Measurements from ENCODE around the gene FMN2. TPM values are rescaled to one million over a fixed set of nuclear protein-coding genes. Genes with fewer than 3 reads are reported as not detected.

The FMN2 gene
- total RNA-seq, 1 experiment from 2014 or later = 5.3 TPM

DNA sequence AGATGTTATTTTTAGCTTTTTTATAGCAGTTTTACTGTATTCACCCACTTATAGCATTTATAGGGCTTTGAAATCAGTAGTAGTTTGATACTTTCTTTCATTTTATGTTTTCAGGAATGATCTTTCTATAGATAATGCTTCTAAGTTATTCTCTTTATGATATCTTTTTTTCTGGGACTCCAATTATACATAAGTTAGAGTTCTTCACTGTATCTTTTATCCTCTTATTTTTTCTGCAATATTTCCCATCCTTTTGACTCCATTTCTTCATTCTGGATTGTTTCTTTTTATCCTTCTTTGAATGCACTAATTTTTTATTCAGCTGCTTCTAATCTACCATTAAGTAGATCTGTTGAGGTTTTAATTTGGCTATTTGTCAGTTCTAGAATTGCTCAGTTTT, 73.1 kb downstream of the FMN2 start:
- no peaks in the 10 kb centered on the region for H3K27me3 Mint-ChIP-seq (ENCODE audit: insufficient read depth, unreplicated experiment)
- no peak for DNase-seq (ENCODE audit: unreplicated experiment)
- H3K9me3 Mint-ChIP-seq (ENCODE audit: unreplicated experiment) = peaks cover 28% of the 10 kb centered on the region
- no peak overlapping the region for H3K4me3 Mint-ChIP-seq (ENCODE audit: unreplicated experiment)
- no peak for TF ChIP-seq CTCF (IDR thresholded peaks at IDR 0.05; ENCODE audit: unreplicated experiment)
- ChIA-PET POLR2A (interaction anchor here (0.6 kb wide), 1 partner anchor 104 kb away, joined by 3 read pairs; no protein-coding TSS in a partner anchor), CTCF (interaction anchor here (0.6 to 14.8 kb wide), 4 partner anchors 14 to 136 kb away, joined by 3 to 157 read pairs (median 74); no protein-coding TSS in a partner anchor)
- H3K36me3 Mint-ChIP-seq (ENCODE audit: insufficient read depth, unreplicated experiment) = no peaks in the 10 kb centered on the region
- intact Hi-C loops (cut with micrococcal nuclease) = no loop called here
- no TSS peak for BruUV-seq (replicated peaks)
- H3K4me1 Mint-ChIP-seq (ENCODE audit: insufficient read depth, unreplicated experiment) = no peaks in the 10 kb centered on the region
- H3K27ac Mint-ChIP-seq (ENCODE audit: low read depth, unreplicated experiment) = no peak overlapping the region

DNA sequence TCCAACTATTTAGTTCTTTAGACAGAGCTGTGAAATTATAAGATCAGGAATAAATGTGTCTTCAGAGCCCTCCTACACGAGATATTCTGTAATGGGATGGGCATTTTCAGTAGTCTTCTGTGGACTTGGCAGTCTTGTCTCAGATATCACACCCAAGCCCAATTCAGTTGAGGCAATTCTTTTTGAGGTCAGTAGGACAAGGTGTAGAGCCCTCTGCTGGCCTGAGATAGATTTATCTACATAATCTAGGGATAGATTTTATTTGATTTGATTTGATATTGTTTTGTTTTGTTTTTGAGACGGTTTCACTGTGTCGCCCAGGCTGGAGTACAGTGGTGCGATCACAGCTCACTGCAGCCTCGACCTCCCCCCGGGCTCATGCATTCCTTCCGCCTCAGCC, 77.5 kb downstream of the FMN2 start:
- no peak overlapping the region for H3K4me3 Mint-ChIP-seq (ENCODE audit: unreplicated experiment)
- TF ChIP-seq CTCF (IDR thresholded peaks at IDR 0.05; ENCODE audit: unreplicated experiment) = peak; percentile 61
- H3K4me1 Mint-ChIP-seq (ENCODE audit: insufficient read depth, unreplicated experiment) = no peaks in the 10 kb centered on the region
- ChIA-PET POLR2A (no interaction called here), CTCF (interaction anchor here (0.5 to 14.8 kb wide), 30 partner anchors 10 to 1335 kb away, joined by 3 to 157 read pairs (median 4); no protein-coding TSS in a partner anchor)
- H3K9me3 Mint-ChIP-seq (ENCODE audit: unreplicated experiment) = peaks cover 15% of the 10 kb centered on the region
- H3K27me3 Mint-ChIP-seq (ENCODE audit: insufficient read depth, unreplicated experiment) = no peaks in the 10 kb centered on the region
- peak; percentile 59 for DNase-seq (ENCODE audit: unreplicated experiment)
- H3K27ac Mint-ChIP-seq (ENCODE audit: low read depth, unreplicated experiment) = no peak overlapping the region
- intact Hi-C loops (cut with micrococcal nuclease) = loop anchor here (1.0 kb wide), 1 partner anchor 142 kb away; no protein-coding TSS in a partner anchor
- BruUV-seq (replicated peaks) = no TSS peak
- H3K36me3 Mint-ChIP-seq (ENCODE audit: insufficient read depth, unreplicated experiment) = no peaks in the 10 kb centered on the region

DNA sequence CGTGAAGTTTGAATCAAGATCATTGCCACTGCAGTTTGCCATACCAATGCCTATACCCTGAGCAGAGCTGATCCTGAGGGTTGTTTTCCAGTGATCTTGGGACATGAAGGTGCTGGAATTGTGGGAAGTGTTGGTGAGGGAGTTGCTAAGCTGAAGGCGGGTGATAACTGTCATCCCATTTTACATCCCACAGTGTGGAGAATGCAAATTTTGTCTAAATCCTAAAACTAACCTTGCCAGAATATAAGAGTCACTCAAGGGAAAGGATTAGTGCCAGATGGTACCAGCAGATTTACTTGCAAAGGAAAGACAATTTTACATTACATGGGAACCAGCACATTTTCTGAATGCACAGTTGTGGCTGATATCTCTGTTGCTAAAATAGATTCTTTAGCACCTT, 78.6 kb downstream of the FMN2 start:
- intact Hi-C loops (cut with micrococcal nuclease) = no loop called here
- H3K36me3 Mint-ChIP-seq (ENCODE audit: insufficient read depth, unreplicated experiment) = no peaks in the 10 kb centered on the region
- no peak for TF ChIP-seq CTCF (IDR thresholded peaks at IDR 0.05; ENCODE audit: unreplicated experiment)
- ChIA-PET CTCF (interaction anchor here (0.6 to 14.8 kb wide), 22 partner anchors 11 to 568 kb away, joined by 3 to 157 read pairs (median 4); no protein-coding TSS in a partner anchor), POLR2A (interaction anchor here (0.7 kb wide), 1 partner anchor 33 kb away, joined by 3 read pairs; no protein-coding TSS in a partner anchor)
- peaks cover 4% of the 10 kb centered on the region for H3K9me3 Mint-ChIP-seq (ENCODE audit: unreplicated experiment)
- H3K4me3 Mint-ChIP-seq (ENCODE audit: unreplicated experiment) = no peak overlapping the region
- peaks cover 6% of the 10 kb centered on the region for H3K4me1 Mint-ChIP-seq (ENCODE audit: insufficient read depth, unreplicated experiment)
- DNase-seq (ENCODE audit: unreplicated experiment) = no peak
- no TSS peak for BruUV-seq (replicated peaks)
- no peak overlapping the region for H3K27ac Mint-ChIP-seq (ENCODE audit: low read depth, unreplicated experiment)
- no peaks in the 10 kb centered on the region for H3K27me3 Mint-ChIP-seq (ENCODE audit: insufficient read depth, unreplicated experiment)

DNA sequence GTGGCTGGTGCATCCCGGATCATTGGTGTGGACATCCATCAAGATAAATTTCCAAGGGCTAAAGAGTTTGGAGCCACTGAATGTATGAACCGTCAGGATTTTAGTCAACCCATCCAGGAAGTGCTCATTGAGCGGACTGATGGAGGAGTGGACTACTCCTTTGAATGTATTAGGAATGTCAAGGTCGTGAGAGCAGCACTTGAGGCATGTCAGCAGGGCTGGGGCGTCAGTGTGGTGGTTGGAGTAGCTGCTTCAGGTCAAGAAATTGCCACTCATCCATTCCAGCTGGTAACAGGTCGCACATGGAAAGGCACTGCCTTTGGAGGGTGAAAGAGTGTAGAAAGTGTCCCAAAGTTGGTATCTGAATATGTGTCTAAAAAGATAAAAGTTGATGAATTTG, 79.1 kb downstream of the FMN2 start:
- no TSS peak for BruUV-seq (replicated peaks)
- no peak for DNase-seq (ENCODE audit: unreplicated experiment)
- ChIA-PET POLR2A (no interaction called here), CTCF (interaction anchor here (0.6 to 14.8 kb wide), 15 partner anchors 10 to 521 kb away, joined by 3 to 157 read pairs (median 6); no protein-coding TSS in a partner anchor)
- Mint-ChIP-seq H3K4me1 (ENCODE audit: insufficient read depth, unreplicated experiment) (peaks cover 6% of the 10 kb centered on the region), H3K4me3 (ENCODE audit: unreplicated experiment) (no peak overlapping the region), H3K9me3 (ENCODE audit: unreplicated experiment) (no peaks in the 10 kb centered on the region), H3K27me3 (ENCODE audit: insufficient read depth, unreplicated experiment) (no peaks in the 10 kb centered on the region), H3K27ac (ENCODE audit: low read depth, unreplicated experiment) (no peak overlapping the region), H3K36me3 (ENCODE audit: insufficient read depth, unreplicated experiment) (no peaks in the 10 kb centered on the region)
- no peak for TF ChIP-seq CTCF (IDR thresholded peaks at IDR 0.05; ENCODE audit: unreplicated experiment)
- intact Hi-C loops (cut with micrococcal nuclease) = no loop called here
